Adipose tissue (tissue), 3 donors: ENCODE data around the gene MAP3K5. TPM values are rescaled to one million over a fixed set of nuclear protein-coding genes. Genes with fewer than 3 reads are reported as not detected.
"Not testable (repeated sequence)": the region's sequence is repeated elsewhere in the genome, so short reads cannot be mapped to it uniquely, and the experiment has no call there.

ENCODE experiments used
- H3K27ac ChIP-seq: one replicate; pipeline ENCODE4 v1.5.1; 2013; ENCODE audit warnings: low read depth, low read length
- WGBS, 3 donors: extraction: QIAGEN DNeasy Blood & Tissue Kit; methylation state at CpG; one replicate each; pipeline ENCODE4 v1.1.7; 2013; 5-methylcytosine and 5-hydroxymethylcytosine counted together
- polyA plus RNA-seq, 3 donors: library from polyadenylated mRNA; stranded (reverse); fragments of 200-250 nt; gene quantifications; one replicate each; pipeline ENCODE4 v1.2.3, GENCODE V29; 2013
- donor health status: healthy with polysubstance abuse.
- donor health status: Bipolar disorder and iron deficiency.
- donor health status: healthy.

MAP3K5 gene
- polyA plus RNA-seq, 3 donors: 12.3 to 22.4 (median 18.8) TPM

GRCh38 chr6:136608991-136609390 is 183.3 kb downstream of the MAP3K5 start:
- H3K27ac ChIP-seq: no peak overlapping the region

GRCh38 chr6:136607932-136608772 is 184.1 kb downstream of the MAP3K5 start:
- WGBS, 3 donors: 41 to 74% (median 70%) methylated on average over 12 of the region's 12 CpGs

More at GRCh38 chr6:136608991-136609390, 183.3 kb downstream of the MAP3K5 start:
- WGBS, 3 donors: 66 to 81% (median 71%) methylated on average over 3 of the region's 3 CpGs

GRCh38 chr6:136607204-136607931 is 184.9 kb downstream of the MAP3K5 start:
- WGBS, 3 donors: 46 to 85% (median 80%) methylated on average over 3 of the region's 3 CpGs
- H3K27ac ChIP-seq: no peak overlapping the region

More at GRCh38 chr6:136607932-136608772, 184.1 kb downstream of the MAP3K5 start:
- no peak overlapping the region for H3K27ac ChIP-seq

- no peak overlapping the region for H3K27ac ChIP-seq
- 57 to 87% (median 86%) methylated on average over 5 of the region's 5 CpGs for WGBS, 3 donors
These were observed 187.3 kb downstream of the MAP3K5 start for GRCh38 chr6:136604928-136605510.

GRCh38 chr6:136604328-136604825 is 187.9 kb downstream of the MAP3K5 start:
- no peak overlapping the region for H3K27ac ChIP-seq
- 79 to 90% (median 89%) methylated on average over 1 of the region's 1 CpG for WGBS, 3 donors

GRCh38 chr6:136600818-136601217 is 191.5 kb downstream of the MAP3K5 start:
- H3K27ac ChIP-seq: no peak overlapping the region
- 70 to 86% (median 82%) methylated on average over 3 of the region's 3 CpGs for WGBS, 3 donors

- 82 to 91% (median 86%) methylated on average over 10 of the region's 10 CpGs for WGBS, 3 donors
These were observed 192.8 kb downstream of the MAP3K5 start for GRCh38 chr6:136599329-136600011.

GRCh38 chr6:136598048-136598447 is 194.2 kb downstream of the MAP3K5 start:
- no peak overlapping the region for H3K27ac ChIP-seq
- 95 to 97% (median 96%) methylated on average over 3 of the region's 3 CpGs for WGBS, 3 donors

More at GRCh38 chr6:136599329-136600011, 192.8 kb downstream of the MAP3K5 start:
- no peak overlapping the region for H3K27ac ChIP-seq

- WGBS, 3 donors: 92 to 97% (median 96%) methylated on average over 8 of the region's 8 CpGs
These were observed 197.6 kb downstream of the MAP3K5 start for GRCh38 chr6:136594671-136595070.

GRCh38 chr6:136593748-136594490 is 198.4 kb downstream of the MAP3K5 start:
- 40 to 66% (median 43%) methylated on average over 6 of the region's 6 CpGs for WGBS, 3 donors
- H3K27ac ChIP-seq: no peak overlapping the region

More at GRCh38 chr6:136594671-136595070, 197.6 kb downstream of the MAP3K5 start:
- H3K27ac ChIP-seq: no peak overlapping the region

- WGBS, 3 donors: 50 to 88% (median 57%) methylated on average over 2 of the region's 2 CpGs
- no peak overlapping the region for H3K27ac ChIP-seq
These were observed 199.2 kb downstream of the MAP3K5 start for GRCh38 chr6:136592930-136593673.

- WGBS, 3 donors: 77 to 86% (median 84%) methylated on average over 1 of the region's 1 CpG
- no peak overlapping the region for H3K27ac ChIP-seq
These were observed 200.7 kb downstream of the MAP3K5 start for GRCh38 chr6:136591617-136592016.

- H3K27ac ChIP-seq: not testable (repeated sequence)
- WGBS, 3 donors: 97 to 100% (median 99%) methylated on average over 2 of the region's 2 CpGs
These were observed 201.4 kb downstream of the MAP3K5 start for GRCh38 chr6:136590846-136591245.

GRCh38 chr6:136587527-136587926 is 204.8 kb downstream of the MAP3K5 start:
- WGBS, 3 donors: 91 to 96% (median 96%) methylated on average over 1 of the region's 1 CpG

GRCh38 chr6:136586295-136586694 is 206.0 kb downstream of the MAP3K5 start:
- 54 to 63% (median 54%) methylated on average over 4 of the region's 4 CpGs for WGBS, 3 donors
- H3K27ac ChIP-seq: no peak overlapping the region

More at GRCh38 chr6:136587527-136587926, 204.8 kb downstream of the MAP3K5 start:
- H3K27ac ChIP-seq: no peak overlapping the region

- not testable (repeated sequence) for H3K27ac ChIP-seq
- 95 to 98% (median 97%) methylated on average over 2 of the region's 2 CpGs for WGBS, 3 donors
These were observed 206.8 kb downstream of the MAP3K5 start for GRCh38 chr6:136585523-136585922.

- 86 to 95% (median 86%) methylated on average over 5 of the region's 5 CpGs for WGBS, 3 donors
- H3K27ac ChIP-seq: not testable (repeated sequence)
These were observed 208.0 kb downstream of the MAP3K5 start for GRCh38 chr6:136584290-136584689.
